PFSK-1 (cell line): ENCODE measurements around the gene FBXO22.

Source experiments
- FOXP2 ChIP-seq: optimal IDR thresholded peaks from 2 replicates; pipeline ENCODE3; 2011; ENCODE audit warnings: borderline replicate concordance, control low read depth, inconsistent platforms; ENCODE audit not compliant: insufficient read depth; ENCODE audit errors: extremely low read length, extremely low read depth
- POLR2AphosphoS5 ChIP-seq: IDR thresholded peaks from 2 replicates; pipeline ENCODE4 v1.6.1; 2012; ENCODE audit warnings: low read depth, mild to moderate bottlenecking, control low read depth, low read length, moderate library complexity
- SIN3A ChIP-seq: IDR thresholded peaks from 2 replicates; pipeline ENCODE4 v1.6.1; 2012; ENCODE audit warnings: mild to moderate bottlenecking, low read length, moderate library complexity, borderline replicate concordance; ENCODE audit not compliant: insufficient read depth
- TAF1 ChIP-seq: IDR thresholded peaks from 2 replicates; pipeline ENCODE4 v1.6.1; 2012; ENCODE audit warnings: low read length, control low read depth, borderline replicate concordance; ENCODE audit not compliant: insufficient read depth
- TF ChIP-seq, protein P1 (sequence below), 2 experiments: IDR thresholded peaks; 2 replicates each; pipeline versions ENCODE4 v1.6.1 to v1.8.0; 2011 to 2012; ENCODE audit warnings: low read depth in 2 of 2, low read length in 2 of 2, control low read depth in 1 of 2, inconsistent platforms in 1 of 2, mild to moderate bottlenecking in 1 of 2, moderate library complexity in 1 of 2; ENCODE audit not compliant: insufficient read depth in 1 of 2

The FBXO22 gene

DNA sequence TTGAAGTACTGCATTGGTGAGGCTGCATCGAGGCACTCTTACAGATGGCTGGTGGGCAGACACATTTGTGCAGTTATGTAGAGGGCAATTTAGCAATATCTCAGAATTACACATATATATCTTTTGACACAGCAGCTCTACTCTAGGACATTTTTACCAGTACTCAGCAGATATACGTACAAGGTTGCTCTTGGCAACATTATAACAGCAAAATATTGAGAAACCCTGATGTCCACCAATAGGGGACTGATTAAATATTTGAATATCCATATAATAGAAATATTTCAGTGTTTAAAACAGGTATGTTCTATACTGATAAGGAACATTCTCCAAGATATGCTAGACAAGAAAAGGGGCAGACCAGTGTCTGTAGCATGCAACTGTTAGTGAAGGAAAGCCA lies 7.9 kb upstream of the FBXO22 start:
- TF ChIP-seq FOXP2 (no peak), TAF1 (no peak), POLR2AphosphoS5 (no peak), SIN3A (no peak)
- TF ChIP-seq, protein P1, sequence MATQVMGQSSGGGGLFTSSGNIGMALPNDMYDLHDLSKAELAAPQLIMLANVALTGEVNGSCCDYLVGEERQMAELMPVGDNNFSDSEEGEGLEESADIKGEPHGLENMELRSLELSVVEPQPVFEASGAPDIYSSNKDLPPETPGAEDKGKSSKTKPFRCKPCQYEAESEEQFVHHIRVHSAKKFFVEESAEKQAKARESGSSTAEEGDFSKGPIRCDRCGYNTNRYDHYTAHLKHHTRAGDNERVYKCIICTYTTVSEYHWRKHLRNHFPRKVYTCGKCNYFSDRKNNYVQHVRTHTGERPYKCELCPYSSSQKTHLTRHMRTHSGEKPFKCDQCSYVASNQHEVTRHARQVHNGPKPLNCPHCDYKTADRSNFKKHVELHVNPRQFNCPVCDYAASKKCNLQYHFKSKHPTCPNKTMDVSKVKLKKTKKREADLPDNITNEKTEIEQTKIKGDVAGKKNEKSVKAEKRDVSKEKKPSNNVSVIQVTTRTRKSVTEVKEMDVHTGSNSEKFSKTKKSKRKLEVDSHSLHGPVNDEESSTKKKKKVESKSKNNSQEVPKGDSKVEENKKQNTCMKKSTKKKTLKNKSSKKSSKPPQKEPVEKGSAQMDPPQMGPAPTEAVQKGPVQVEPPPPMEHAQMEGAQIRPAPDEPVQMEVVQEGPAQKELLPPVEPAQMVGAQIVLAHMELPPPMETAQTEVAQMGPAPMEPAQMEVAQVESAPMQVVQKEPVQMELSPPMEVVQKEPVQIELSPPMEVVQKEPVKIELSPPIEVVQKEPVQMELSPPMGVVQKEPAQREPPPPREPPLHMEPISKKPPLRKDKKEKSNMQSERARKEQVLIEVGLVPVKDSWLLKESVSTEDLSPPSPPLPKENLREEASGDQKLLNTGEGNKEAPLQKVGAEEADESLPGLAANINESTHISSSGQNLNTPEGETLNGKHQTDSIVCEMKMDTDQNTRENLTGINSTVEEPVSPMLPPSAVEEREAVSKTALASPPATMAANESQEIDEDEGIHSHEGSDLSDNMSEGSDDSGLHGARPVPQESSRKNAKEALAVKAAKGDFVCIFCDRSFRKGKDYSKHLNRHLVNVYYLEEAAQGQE (IDR thresholded peaks at IDR 0.05; ENCODE audit: insufficient read depth in 1 of 2, low read depth in 2 of 2, low read length in 2 of 2) = no peak

DNA sequence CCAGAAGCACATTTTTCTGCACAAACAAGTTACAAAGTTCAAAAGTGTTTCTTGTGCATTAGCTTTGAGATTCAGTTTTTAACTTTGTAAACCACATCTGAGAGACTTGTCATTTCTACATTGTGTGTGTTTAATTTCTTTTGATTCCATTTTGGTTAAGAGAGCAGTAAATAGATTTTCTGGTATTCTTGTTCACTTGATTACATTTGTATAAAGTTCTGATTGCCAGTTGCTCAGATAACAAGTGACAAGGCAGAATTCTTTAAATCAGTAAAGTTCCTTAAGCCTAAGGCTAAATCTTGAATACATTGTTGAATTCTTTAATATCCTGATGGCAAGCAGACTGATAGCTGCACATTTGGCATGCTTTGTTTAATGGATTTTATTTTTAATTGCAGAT lies 3.1 kb upstream of the FBXO22 start:
- TF ChIP-seq TAF1 = no peak
- TF ChIP-seq POLR2AphosphoS5 = no peak
- TF ChIP-seq SIN3A = no peak
- TF ChIP-seq, protein P1 (IDR thresholded peaks at IDR 0.05; ENCODE audit: insufficient read depth in 1 of 2, low read depth in 2 of 2, low read length in 2 of 2) = no peak
- no peak for TF ChIP-seq FOXP2

DNA sequence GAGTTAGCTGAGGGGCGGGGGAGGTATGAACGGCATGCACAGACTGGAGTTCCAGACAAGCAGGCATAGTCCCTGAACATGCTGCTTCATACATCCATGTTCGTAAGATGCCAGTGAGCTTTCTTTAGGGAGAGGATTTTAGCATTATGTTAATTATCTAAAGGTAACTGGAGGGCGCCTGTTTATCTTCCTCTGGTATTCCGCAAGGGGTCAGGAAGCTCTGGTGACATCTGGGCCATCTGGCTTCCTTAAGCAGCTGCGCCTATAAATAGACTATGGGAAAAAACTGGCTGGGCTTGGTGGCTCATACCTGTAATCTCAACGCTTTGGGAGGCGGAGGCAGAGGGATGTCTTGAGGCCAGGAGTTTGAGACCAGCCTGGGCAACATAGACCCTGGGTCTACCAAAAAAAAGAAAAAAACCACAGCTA lies 1.5 kb upstream of the FBXO22 start:
- TF ChIP-seq TAF1 (no peak), SIN3A (no peak), FOXP2 (no peak), POLR2AphosphoS5 (no peak)
- TF ChIP-seq, protein P1 (IDR thresholded peaks at IDR 0.05; ENCODE audit: insufficient read depth in 1 of 2, low read depth in 2 of 2, low read length in 2 of 2) = no peak

DNA sequence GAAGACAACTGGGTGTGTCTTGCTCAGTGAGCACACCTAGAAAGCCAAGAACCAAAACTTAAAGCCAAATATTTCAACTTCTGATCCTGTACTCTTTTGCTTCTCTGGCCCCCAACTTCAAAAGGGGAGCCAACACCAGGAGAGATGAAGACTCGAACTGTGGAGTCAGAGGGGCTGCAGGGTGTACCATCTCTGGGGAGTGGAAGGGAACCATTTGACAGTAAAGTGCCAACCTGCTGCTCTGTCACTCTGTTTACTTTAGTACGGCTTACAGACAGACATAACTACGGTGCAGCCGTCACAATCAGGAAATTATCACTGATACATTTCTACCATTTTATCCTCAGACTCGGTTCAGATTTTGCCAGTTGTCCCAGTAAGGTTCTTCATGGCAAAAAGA lies 1.6 kb downstream of the FBXO22 start:
- TF ChIP-seq POLR2AphosphoS5 = no peak
- TF ChIP-seq SIN3A = no peak
- no peak for TF ChIP-seq TAF1
- no peak for TF ChIP-seq FOXP2
- TF ChIP-seq, protein P1 (IDR thresholded peaks at IDR 0.05; ENCODE audit: insufficient read depth in 1 of 2, low read depth in 2 of 2, low read length in 2 of 2) = no peak

DNA sequence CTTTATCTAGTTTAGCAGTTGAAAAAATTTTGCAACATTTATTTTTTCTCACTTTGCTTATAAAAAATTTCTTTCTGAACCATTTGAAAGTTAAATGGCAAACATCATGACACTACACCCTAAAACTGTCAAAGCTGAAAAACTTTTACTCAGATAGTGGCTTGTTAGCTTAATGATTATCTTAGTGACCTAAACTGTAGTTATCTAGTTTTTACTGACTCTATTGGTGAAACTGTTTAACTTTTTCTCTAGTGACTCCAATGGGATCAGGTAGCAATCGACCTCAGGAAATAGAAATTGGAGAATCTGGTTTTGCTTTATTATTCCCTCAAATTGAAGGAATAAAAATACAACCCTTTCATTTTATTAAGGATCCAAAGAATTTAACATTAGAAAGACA lies 13.3 kb downstream of the FBXO22 start:
- TF ChIP-seq, protein P1 (IDR thresholded peaks at IDR 0.05; ENCODE audit: insufficient read depth in 1 of 2, low read depth in 2 of 2, low read length in 2 of 2) = no peak
- TF ChIP-seq POLR2AphosphoS5 (no peak), SIN3A (no peak), TAF1 (no peak), FOXP2 (no peak)
